GM19372 (cell line): ENCODE data around the gene ME1.
A peak's percentile ranks its signal among the peaks of the same experiment; 100 is the strongest.
"Not testable (repeated sequence)": the region's sequence is repeated elsewhere in the genome, so short reads cannot be mapped to it uniquely, and the experiment has no call there.

Experiments
- ATAC-seq: cut with Tn5 transposase; IDR thresholded peaks from one replicate; pipeline ENCODE4 v1.9.1; 2021; ENCODE audit warnings: mild to moderate bottlenecking, low read depth, moderate library complexity; ENCODE audit not compliant: unreplicated experiment

The ME1 gene

GRCh38 chr6:83430611-83431544, at the start of gene ME1:
Gene ME1, minus strand, starts transcription at chr6:83431051. Its CDS starts 97 bp downstream, at chr6:83430954.
- peak; percentile 76 for ATAC-seq

DNA sequence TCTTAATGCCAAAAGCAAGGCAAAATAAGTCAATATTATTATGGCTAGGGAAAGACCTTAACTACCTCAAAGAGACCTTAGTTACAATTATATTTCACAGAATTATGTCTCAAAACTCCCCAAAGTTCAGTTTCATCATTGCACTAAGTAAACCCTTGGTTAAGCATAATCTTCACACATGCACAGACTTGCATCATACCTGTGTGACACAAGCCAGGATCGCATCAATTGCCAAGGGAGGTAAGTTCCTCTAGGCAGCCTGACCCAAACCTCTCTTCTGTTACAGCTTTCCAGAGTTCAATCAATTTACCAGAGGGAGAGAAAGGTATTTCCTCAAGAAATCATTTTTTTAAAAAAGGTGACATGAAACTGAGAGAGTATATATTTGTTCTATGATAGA, 49.6 kb upstream of the ME1 start:
- ATAC-seq: no peak

DNA sequence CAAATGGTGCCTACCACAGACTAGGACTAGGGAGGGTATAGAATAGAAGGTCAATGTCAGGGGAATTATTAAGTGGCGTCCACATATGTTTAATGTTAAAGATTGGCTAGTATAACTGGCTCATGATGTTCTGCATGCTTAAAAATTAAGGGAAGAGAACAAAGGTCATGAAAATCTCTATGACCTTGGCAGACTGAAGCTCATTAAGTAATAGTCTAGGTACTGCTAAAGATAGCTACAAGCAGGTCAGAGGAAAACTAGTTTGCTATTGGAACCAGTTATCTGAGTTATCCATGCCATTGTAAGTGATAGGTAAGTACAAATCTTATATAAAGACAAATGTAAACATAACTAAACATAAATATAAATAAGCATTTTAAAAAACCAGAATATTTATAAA, 48.5 kb upstream of the ME1 start:
- ATAC-seq: no peak

- no peak for ATAC-seq
Measured at GRCh38 chr6:83476971-83477370, 46.1 kb upstream of the ME1 start.

DNA sequence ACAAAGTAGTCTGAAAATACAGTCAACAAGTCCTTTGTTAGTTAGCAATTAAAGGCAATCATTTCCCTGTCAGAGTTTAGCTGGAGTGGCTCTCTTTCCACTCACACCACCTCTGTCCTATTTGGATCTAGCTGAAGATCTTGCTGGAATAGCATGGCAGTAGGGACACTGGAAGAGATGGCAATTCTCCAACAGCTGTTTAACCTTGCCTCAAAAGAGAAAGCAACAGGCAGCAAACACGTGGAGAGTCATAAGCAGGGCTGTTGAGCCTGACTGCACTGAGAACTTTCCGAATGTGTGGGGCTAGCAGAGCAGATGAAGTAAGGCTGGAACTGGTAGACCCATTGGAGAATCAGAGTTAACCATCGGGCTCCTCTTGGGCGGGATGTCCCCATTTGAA, 43.5 kb upstream of the ME1 start:
- ATAC-seq: no peak

DNA sequence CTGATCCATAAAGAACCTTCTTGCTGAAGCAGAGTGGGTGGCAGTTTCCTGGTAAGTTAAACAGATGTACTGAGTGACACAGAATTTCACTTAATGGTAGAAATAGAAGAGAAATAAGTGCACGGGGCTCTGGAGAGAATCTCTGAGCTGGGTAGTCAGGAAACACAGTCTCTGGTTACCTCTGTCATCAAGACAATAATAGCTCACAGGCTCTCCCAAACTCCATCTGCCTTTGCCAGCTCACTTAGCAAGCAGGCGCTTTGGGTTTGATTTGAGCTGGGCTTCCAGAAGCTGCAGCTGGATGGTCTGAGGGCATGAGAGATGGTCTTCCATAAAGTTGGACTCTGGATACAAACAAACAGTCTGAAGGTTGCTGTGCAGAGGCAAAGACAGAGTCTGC, 41.9 kb upstream of the ME1 start:
- ATAC-seq: no peak

GRCh38 chr6:83470587-83470986, 39.7 kb upstream of the ME1 start:
- no peak for ATAC-seq

GRCh38 chr6:83470001-83470400, 39.1 kb upstream of the ME1 start:
- ATAC-seq: no peak

GRCh38 chr6:83467620-83468036, 36.8 kb upstream of the ME1 start:
- ATAC-seq: no peak

DNA sequence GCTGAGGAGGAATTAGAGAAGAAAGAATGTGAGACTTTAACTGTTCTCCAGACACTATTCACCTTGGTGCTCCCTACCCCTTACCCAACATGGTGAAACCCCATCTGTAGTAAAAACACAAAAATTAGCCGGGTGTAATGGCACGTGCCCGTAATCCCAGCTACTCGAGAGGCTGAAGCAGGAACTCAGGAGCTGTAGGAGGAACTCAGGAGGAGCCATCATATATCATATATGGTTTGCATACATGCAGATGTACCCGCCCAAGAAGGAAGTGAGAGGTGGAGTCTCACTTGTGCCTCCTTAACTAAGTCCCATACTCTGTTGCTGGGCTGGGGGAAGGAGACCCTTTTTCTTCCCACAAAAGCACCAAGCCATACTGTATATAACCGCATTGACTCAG, 35.5 kb upstream of the ME1 start:
- no peak for ATAC-seq

DNA sequence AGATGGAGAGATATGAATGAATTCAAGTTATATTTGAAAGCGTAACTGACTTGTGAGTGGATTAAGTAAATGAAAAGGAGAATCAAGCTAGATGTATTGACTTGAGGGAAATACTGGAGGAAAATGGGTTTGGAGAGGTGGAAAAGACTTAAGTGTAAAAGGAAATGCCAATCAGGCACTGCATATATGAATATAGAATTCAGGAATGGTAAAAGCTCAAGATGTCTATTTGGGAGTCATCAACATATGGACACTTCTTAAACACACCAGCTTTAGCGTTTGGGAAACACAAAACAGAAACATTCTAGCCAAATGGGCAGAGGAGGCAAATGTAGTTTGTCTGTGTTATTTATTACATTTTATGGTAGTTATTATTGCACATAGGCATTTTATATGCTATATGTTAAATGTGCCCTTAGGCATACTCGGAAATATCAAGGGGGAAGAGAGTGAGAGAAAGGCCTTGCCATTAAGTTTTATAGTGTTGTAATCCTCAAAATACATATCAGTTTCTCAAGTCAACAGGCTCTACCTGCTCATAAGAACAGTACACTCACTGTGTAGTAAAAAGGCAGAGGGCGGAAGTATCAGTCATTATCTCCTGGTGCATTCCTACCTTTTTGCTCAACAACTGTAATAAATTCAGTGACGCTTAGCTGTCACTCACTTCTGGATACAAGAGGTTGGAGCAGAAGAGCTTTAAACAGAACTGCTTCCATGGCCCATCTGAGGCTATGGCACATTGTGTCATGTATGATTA, 33.7 kb upstream of the ME1 start:
- ATAC-seq: no peak

DNA sequence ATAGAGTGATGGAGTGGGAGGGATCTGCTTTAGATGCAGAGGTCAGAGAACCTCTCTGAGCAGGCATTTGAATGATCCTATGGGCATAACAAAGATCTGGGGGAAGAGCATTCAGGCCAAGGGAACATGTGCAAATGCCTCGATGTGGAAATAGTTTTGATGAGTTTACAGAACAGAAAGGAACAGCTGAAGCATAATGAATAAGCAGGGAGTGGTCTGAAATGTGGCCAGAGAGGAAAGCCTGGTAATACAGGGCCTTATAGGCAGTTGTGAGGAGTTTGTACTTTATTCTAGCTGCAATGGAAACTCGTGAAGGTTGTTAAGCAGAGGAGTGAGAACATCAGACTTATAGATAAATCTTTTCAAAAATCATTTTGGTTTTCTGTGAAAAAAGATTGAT, 33.0 kb upstream of the ME1 start:
- no peak for ATAC-seq

GRCh38 chr6:83462524-83462923, 31.7 kb upstream of the ME1 start:
- ATAC-seq: no peak

DNA sequence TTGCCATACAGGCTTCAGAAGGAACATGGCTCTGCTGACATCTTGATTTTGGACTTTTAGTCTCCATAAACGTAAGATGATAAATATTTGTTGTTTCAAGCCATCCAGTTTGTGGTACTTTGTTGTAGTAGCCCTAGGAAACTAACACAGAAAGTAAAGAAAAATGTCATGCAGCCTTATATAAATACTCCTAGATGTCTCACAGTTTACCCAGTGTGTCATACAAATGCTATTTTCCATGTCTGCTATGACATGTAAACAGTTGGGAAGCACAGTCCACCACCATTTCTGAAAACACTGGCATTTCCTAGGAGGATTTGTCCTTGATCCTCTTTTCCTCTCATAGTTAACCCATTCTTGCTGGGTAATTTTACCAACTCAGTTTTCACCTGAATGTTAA, 30.6 kb upstream of the ME1 start:
- ATAC-seq: no peak

DNA sequence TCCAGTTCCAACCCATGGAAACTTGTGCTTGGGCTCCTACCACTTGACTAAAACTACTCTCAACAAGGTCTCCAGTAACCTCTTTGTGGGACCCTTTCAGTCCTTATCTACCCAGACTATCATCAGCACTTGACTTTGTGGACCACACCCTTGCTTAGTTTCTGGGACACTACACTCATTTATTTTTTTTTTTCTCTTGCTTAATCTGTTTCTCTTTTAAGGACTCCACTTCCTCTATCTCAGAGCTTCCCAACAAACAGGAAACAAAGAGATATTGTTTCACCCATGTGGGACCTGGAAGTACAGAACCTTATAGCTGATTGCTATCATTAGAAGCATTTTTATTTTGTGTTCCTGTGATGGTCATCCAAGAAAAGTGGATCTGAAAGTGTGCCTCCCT, 28.8 kb upstream of the ME1 start:
- ATAC-seq: no peak

DNA sequence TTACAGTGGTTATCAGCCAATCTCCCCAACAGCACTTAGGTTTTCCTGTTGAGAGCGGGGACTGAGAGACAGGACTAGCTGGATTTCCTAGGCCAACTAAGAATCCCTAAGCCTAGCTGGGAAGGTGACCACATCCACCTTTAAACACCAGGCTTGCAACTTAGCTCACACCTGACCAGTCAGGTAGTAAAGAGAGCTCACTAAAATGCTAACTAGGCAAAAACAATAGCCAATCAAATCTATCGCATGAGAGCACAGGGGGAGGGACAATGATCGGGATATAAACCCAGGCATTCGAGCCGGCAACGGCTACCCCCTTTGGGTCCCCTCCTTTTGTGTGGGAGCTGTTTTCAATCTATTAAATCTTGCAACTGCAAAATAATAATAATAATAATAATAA, 19.2 kb upstream of the ME1 start:
- ATAC-seq: not testable (repeated sequence)

GRCh38 chr6:83444086-83444699, 13.3 kb upstream of the ME1 start:
- ATAC-seq: not testable (repeated sequence)

DNA sequence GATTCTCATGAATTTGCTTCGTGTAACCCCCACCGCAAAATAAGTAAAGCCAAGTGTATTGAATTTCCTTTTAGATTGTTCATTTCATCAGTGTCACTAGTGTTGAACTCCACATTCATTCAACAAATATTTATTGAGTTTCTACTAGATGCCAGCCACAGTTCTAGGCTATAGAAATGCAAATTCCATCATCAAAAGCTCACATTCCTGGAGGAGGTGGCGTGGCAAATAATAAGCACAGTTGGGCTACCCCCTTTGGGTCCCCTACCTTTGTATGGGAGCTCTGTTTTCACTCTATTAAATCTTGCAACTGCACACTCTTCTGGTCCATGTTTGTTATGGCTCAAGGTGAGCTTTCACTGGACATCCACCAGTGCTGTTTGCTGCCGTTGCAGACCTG, 12.7 kb upstream of the ME1 start:
- ATAC-seq: no peak

DNA sequence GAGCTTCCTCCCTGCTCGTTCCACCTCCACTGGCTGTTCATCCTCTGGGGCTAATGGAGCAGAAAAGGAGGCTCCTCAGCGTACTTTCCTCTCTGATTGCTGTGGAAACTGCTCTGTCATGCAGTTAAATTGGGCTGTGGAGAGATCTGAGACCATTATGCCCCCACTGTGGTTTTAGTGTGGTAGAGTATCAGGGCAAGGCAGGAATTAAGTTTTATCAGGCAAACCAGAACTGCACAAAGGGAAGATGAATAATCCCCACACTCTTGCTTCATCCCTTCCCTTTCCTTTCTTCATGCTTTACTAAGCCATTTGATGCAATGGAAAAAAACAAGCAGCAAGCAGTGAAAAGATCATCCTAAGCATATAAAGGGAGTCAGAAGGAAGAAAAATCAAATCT, 11.9 kb upstream of the ME1 start:
- ATAC-seq: no peak

- ATAC-seq: no peak
Measured at GRCh38 chr6:83439201-83439600, 8.3 kb upstream of the ME1 start.

GRCh38 chr6:83436674-83437073, 5.8 kb upstream of the ME1 start:
- ATAC-seq: no peak
